ENCODE results near the gene PCBD1.

GRCh38 chr10:70892631-70893030 lies 4.3 kb upstream of the PCBD1 start:
- TF ChIP-seq CTCF (IDR thresholded peaks at IDR 0.05) (no peak), POLR2A (IDR thresholded peaks at IDR 0.05) (no peak), POLR2AphosphoS5 (IDR thresholded peaks at IDR 0.05) (no peak)
